Activated CD4-positive, alpha-beta memory T cell treated with anti-CD3 and anti-CD28 coated beads for 36 hours (primary cell): ENCODE results near the gene PTPN14. TPM values are rescaled to one million over a fixed set of nuclear protein-coding genes. Genes with fewer than 3 reads are reported as not detected.

Source experiments
- CTCF ChIA-PET: fragments of 350-600 bp; sonication (Branson Sonifier 250); formaldehyde crosslinking; loops from one replicate; lab custom pipeline; 2021; ENCODE audit warnings: antibody characterized with exemption, inconsistent platforms; lab: Charles Lee
- POLR2A ChIA-PET: fragments of 350-600 bp; sonication (Branson Sonifier 250); formaldehyde crosslinking; loops from one replicate; lab custom pipeline; 2021; ENCODE audit warnings: antibody characterized with exemption; lab: Charles Lee
- DNase-seq: peaks from one replicate; pipeline ENCODE4 v3.0.0-alpha.2; 2020
- H3K27ac Mint-ChIP-seq: one replicate; pipeline ENCODE4 v1.8.0; 2021; ENCODE audit warnings: mixed read lengths
- H3K27me3 Mint-ChIP-seq: one replicate; pipeline ENCODE4 v1.8.0; 2021; ENCODE audit warnings: mixed read lengths
- H3K36me3 Mint-ChIP-seq: one replicate; pipeline ENCODE4 v1.8.0; 2021; ENCODE audit warnings: mixed read lengths
- H3K4me1 Mint-ChIP-seq: one replicate; pipeline ENCODE4 v1.8.0; 2021; ENCODE audit warnings: low read depth, mixed read lengths
- H3K4me3 Mint-ChIP-seq: one replicate; pipeline ENCODE4 v1.8.0; 2021; ENCODE audit warnings: mild to moderate bottlenecking, mixed read lengths
- H3K9me3 Mint-ChIP-seq: one replicate; pipeline ENCODE4 v1.8.0; 2021; ENCODE audit warnings: mixed read lengths
- intact Hi-C: fragments of 100-400 bp; cut with micrococcal nuclease; formaldehyde crosslinking; loops from one replicate; pipeline ENCODE4 v1.15.1; 2023
- total RNA-seq, 2 experiments: library from RNA; stranded (reverse); gene quantifications; one replicate each; pipeline ENCODE4 v1.2.3, GENCODE V29; 2021

PTPN14 gene
- total RNA-seq, 2 experiments from 2014 or later = 1.0 to 1.1 TPM

DNA sequence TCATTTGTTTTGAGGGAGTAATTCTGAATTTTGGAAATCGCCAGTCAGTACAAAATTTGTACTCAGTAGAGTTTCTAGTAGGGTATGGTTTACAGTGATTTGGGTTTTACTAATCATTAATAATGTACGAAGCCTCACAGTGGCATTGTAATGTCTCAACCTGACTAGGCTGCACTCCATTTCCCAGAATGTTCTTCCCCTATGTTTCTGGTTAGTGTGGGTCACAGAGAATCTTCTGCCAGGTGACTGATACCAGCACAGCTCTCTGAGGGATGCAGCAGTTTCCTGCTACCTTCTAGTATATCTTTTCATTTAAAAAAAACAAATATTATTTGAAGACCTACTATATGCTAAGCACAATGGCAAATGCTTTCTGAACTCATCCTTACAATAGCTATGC lies 112.9 kb downstream of the PTPN14 start:
- intact Hi-C loops = loop anchor here (2.0 to 5.0 kb wide), 6 partner anchors 42 to 604 kb away; partner anchors contain the start of gene SMYD2
- Mint-ChIP-seq H3K9me3 (no peaks in the 10 kb centered on the region), H3K4me3 (no peak overlapping the region), H3K36me3 (no peaks in the 10 kb centered on the region), H3K27me3 (peaks cover 1% of the 10 kb centered on the region), H3K4me1 (peaks cover 41% of the 10 kb centered on the region), H3K27ac (peak overlapping the region; percentile 96)
- peak; percentile 33 for DNase-seq
- ChIA-PET POLR2A (interaction anchor here (1.8 to 2.2 kb wide), 2 partner anchors 11 to 13 kb away, joined by 8 to 9 read pairs; no protein-coding TSS in a partner anchor), CTCF (interaction anchor here (0.9 to 2.3 kb wide), 2 partner anchors 13 to 16 kb away, joined by 3 to 6 read pairs; no protein-coding TSS in a partner anchor)

DNA sequence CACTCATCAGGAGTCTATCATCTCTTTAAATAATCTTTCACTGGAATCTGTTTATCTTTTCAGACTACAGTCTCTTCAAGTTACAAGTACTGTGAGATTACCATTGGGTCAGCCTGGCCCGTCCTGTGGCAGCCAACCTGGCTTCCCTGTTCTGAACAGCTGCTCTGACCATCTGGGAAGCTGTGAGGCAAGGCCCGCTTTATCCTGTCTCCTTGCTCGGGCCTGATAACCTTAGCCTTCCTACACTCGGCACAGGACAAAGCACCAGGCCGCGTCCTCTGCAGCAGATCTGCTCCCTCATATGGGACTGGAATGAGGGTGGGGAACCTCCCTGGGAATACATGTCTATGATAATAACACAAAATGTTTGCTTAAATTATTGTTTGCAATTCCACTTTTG lies 113.3 kb downstream of the PTPN14 start:
- no peaks in the 10 kb centered on the region for H3K9me3 Mint-ChIP-seq
- H3K4me1 Mint-ChIP-seq = peaks cover 41% of the 10 kb centered on the region
- DNase-seq = no peak
- H3K27me3 Mint-ChIP-seq = peaks cover 1% of the 10 kb centered on the region
- H3K4me3 Mint-ChIP-seq = no peak overlapping the region
- H3K27ac Mint-ChIP-seq = peak overlapping the region; percentile 96
- CTCF ChIA-PET = interaction anchor here (2.3 kb wide), 1 partner anchor 13 kb away, joined by 6 read pairs; no protein-coding TSS in a partner anchor
- intact Hi-C loops = loop anchor here (2.0 to 5.0 kb wide), 6 partner anchors 41 to 604 kb away; partner anchors contain the start of gene SMYD2
- POLR2A ChIA-PET = no interaction called here
- H3K36me3 Mint-ChIP-seq = no peaks in the 10 kb centered on the region

DNA sequence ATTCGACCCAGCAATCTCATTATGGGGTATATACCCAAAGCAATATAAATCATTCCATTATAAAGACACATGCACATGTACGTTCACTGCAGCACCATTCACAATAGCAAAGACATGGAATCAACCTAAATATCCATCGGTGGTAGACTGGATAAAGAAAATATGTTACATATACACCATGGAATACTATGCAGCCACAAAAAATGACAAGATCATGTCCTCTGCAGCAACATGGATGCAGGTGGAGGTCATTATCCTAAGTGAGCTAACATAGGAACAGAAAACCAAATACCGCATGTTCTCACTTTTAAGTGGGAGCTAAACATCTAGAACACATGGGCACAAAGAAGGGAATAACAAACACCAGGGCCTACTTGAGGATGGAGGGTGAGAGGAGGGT lies 115.5 kb downstream of the PTPN14 start:
- no peaks in the 10 kb centered on the region for H3K36me3 Mint-ChIP-seq
- no peaks in the 10 kb centered on the region for H3K9me3 Mint-ChIP-seq
- DNase-seq = no peak
- ChIA-PET CTCF (no interaction called here), POLR2A (no interaction called here)
- no peak overlapping the region for H3K4me3 Mint-ChIP-seq
- H3K27me3 Mint-ChIP-seq = peaks cover 1% of the 10 kb centered on the region
- no peak overlapping the region for H3K27ac Mint-ChIP-seq
- H3K4me1 Mint-ChIP-seq = peaks cover 31% of the 10 kb centered on the region
- intact Hi-C loops = loop anchor here (5.0 kb wide), 4 partner anchors 104 to 606 kb away; partner anchors contain the start of gene SMYD2

DNA sequence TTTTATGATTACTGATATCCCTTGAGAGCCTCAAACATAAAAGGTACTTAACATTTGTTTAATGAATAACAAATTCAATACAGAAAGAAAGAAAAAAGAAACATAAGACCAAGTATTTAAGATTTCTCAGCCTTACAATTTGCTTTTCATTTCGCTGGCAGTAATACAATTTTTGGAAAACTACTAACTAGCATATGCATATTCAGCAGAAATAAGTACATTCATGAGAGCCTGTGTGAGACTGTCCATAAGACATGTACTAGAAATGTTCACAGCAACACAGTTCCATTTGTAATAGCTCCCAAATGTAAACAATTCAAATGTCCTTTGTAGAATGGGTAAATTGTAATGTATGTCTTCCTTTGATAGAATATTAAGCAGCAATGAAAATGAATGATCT lies 119.2 kb downstream of the PTPN14 start:
- intact Hi-C loops = no loop called here
- Mint-ChIP-seq H3K27ac (no peak overlapping the region), H3K4me3 (no peak overlapping the region), H3K27me3 (peaks cover 1% of the 10 kb centered on the region), H3K9me3 (no peaks in the 10 kb centered on the region), H3K36me3 (no peaks in the 10 kb centered on the region), H3K4me1 (peaks cover 18% of the 10 kb centered on the region)
- POLR2A ChIA-PET = no interaction called here
- DNase-seq = no peak
- CTCF ChIA-PET = interaction anchor here (1.3 kb wide), 1 partner anchor 100 kb away, joined by 5 read pairs; no protein-coding TSS in a partner anchor

DNA sequence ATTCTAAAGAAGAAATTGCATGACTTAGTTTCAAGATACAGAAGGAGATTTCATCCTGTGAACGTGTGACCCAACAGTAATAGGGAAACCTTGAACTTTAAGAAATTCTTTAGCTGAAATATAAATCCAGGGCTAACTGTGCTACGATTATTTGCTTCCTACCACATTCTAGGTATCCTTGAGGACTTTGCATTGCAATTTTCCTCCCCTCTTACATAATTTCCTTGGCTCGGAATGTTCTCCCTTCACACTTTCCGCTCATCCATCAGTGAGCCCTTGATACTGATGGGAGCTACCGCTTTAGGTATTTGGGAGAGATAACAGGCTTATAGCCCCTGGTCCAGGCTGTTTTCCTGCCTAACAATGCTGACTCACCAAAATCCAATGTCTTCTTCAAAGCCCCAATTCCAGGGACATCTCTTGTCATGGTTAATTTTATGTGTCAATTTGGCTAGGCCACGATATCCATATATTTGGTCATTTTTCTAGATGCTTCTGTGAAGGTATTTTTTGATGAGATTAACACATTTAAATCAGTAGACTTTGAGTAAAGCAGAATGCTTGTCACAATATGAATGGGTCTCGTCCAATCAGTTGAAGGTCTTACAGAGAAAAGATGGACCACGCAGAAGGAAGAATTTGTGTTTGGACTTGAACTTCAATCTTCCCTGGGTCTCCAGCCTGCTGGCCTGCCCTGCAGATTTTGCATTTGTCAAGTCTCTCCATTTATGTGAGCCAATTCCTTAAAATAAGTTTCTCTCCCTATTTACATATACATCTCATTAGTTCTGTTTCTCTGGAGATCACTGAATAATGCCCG lies 121.2 kb downstream of the PTPN14 start:
- Mint-ChIP-seq H3K27me3 (no peaks in the 10 kb centered on the region), H3K4me1 (peaks cover 22% of the 10 kb centered on the region), H3K27ac (no peak overlapping the region), H3K36me3 (no peaks in the 10 kb centered on the region), H3K4me3 (no peak overlapping the region), H3K9me3 (no peaks in the 10 kb centered on the region)
- CTCF ChIA-PET = no interaction called here
- intact Hi-C loops = loop anchor here (2.0 to 5.0 kb wide), 3 partner anchors 17 to 173 kb away; partner anchors contain the start of gene CENPF
- POLR2A ChIA-PET = no interaction called here
- DNase-seq = no peak

DNA sequence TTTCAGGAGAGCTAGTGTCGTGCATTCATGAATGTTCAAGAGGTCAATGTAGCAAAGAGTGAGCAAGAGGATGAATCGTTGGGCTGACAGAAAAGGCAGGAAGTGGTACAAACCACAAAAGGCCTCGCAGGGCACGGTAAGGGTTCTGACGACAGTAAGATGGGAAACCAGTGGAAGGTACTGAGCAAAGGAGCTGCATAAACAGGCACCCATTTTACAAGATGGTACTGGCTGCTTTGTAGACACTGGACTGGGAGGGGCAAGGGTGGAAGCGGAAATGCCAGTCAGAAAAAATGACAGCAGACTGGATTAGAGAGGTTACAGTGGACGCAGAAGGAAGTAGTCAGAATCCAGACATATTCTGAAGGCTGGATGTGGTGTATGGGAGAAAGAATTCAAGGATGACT lies 123.5 kb downstream of the PTPN14 start:
- Mint-ChIP-seq H3K27me3 (no peaks in the 10 kb centered on the region), H3K4me1 (peaks cover 22% of the 10 kb centered on the region), H3K27ac (peak overlapping the region; percentile 92), H3K36me3 (no peaks in the 10 kb centered on the region), H3K9me3 (no peaks in the 10 kb centered on the region), H3K4me3 (peak overlapping the region; percentile 42)
- intact Hi-C loops = loop anchor here (1.0 to 5.0 kb wide), 5 partner anchors 11 to 175 kb away; partner anchors contain the start of gene CENPF
- DNase-seq = peak; percentile 89
- POLR2A ChIA-PET = interaction anchor here (1.0 to 1.5 kb wide), 2 partner anchors 12 to 24 kb away, joined by 4 to 9 read pairs; no protein-coding TSS in a partner anchor
- CTCF ChIA-PET = interaction anchor here (0.7 to 1.4 kb wide), 7 partner anchors 10 to 167 kb away, joined by 3 to 9 read pairs (median 4); no protein-coding TSS in a partner anchor

DNA sequence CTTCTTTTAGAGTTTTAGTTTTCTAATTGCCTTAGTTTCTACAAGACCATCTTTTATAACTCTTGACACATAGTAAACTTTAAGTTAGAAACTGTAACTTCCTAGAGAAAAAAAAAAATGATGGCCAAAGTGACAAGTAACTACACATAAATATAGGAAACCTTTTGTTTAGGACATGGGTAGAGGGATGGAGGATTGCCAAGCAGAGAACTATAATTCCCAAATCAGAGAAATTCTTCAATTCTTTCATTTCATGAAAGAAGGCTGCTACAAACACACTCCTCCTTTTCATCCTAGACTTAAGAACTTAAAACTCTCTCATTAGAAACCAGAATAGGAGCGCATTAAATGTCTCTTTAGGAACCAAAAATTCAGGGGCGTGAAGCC lies 125.0 kb downstream of the PTPN14 start:
- POLR2A ChIA-PET = no interaction called here
- intact Hi-C loops = loop anchor here (5.0 kb wide), 1 partner anchor 39 kb away; no protein-coding TSS in a partner anchor
- Mint-ChIP-seq H3K36me3 (no peaks in the 10 kb centered on the region), H3K4me3 (no peak overlapping the region), H3K9me3 (peaks cover 3% of the 10 kb centered on the region), H3K27ac (peak overlapping the region; percentile 21), H3K27me3 (no peaks in the 10 kb centered on the region), H3K4me1 (peaks cover 22% of the 10 kb centered on the region)
- no peak for DNase-seq
- CTCF ChIA-PET = no interaction called here

DNA sequence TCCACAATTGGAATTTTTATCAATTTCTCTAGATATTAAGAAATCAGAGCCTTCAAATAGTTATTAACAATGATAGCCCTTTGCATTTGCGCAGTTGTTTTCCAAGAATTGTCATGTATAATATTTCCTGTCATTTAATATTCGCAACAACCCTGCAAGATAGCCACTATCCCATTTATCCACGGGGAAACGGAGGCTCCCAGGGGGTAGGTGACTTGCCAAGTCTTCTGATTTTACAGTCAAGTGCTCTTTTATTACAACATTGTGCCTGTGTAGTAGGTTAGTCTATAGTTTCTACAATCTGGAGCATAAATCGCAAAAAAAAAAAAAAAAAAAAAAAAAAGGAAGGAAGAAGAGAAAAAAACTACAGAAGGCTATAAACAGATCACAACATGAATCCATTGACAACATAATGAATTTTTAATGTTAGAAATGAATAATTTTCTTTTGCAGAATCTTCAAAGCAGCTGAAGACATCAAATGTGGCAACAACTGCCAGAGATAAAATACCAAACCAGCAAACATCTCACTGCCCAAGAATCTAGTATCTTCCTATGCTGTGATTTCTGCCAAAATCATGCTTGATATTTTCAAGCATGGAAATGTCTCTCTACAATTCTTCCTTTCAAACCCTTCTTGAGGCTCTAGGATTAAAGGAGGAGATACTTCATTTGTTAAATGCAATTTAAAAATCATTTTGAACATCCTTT lies 125.5 kb downstream of the PTPN14 start:
- H3K27me3 Mint-ChIP-seq = no peaks in the 10 kb centered on the region
- POLR2A ChIA-PET = no interaction called here
- H3K4me1 Mint-ChIP-seq = peaks cover 22% of the 10 kb centered on the region
- no peak for DNase-seq
- H3K27ac Mint-ChIP-seq = no peak overlapping the region
- no peaks in the 10 kb centered on the region for H3K36me3 Mint-ChIP-seq
- peaks cover 3% of the 10 kb centered on the region for H3K9me3 Mint-ChIP-seq
- intact Hi-C loops = loop anchor here (5.0 kb wide), 1 partner anchor 39 kb away; no protein-coding TSS in a partner anchor
- no peak overlapping the region for H3K4me3 Mint-ChIP-seq
- CTCF ChIA-PET = no interaction called here

DNA sequence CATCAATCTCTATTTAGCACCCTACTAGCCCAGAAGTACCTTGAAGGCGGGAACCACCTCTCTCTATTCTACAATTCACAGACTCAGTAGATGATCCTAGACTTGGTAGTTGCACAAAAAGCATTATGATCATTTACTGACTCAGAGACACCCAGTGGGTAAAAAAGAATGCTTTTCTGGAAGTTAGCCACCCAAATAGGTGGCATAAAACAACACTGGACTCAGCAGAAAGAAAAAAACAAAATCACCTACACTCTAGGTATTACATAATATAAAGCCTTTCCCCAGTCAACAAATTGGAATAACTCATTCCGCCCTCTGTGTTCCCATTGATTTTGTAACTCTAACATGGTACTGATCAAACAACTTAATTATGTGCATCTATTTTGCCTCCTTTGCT lies 126.3 kb downstream of the PTPN14 start:
- peaks cover 3% of the 10 kb centered on the region for H3K9me3 Mint-ChIP-seq
- H3K27me3 Mint-ChIP-seq = no peaks in the 10 kb centered on the region
- H3K4me3 Mint-ChIP-seq = no peak overlapping the region
- CTCF ChIA-PET = no interaction called here
- no peak for DNase-seq
- H3K27ac Mint-ChIP-seq = no peak overlapping the region
- H3K36me3 Mint-ChIP-seq = no peaks in the 10 kb centered on the region
- intact Hi-C loops = loop anchor here (5.0 kb wide), 1 partner anchor 38 kb away; no protein-coding TSS in a partner anchor
- peaks cover 22% of the 10 kb centered on the region for H3K4me1 Mint-ChIP-seq
- POLR2A ChIA-PET = no interaction called here

DNA sequence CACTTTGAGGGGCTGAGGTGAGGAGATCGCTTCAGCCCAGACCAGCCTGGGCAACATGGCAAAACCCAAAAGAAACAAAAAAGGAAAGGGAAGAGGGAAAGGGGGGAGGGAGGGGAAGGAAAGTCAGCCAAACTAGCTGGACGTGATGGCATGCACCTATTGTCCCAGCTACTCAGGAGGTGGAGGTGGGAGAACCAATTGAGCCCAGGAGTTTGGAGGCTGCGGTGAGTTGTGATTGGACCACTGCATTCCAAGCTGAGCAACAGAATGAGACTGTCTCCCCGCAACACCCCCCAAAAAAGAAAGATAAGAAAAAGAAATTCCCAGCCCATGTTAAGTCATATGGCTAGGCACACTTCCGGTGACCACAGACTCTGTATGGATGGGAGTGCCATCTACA lies 128.4 kb downstream of the PTPN14 start:
- DNase-seq = no peak
- no peaks in the 10 kb centered on the region for H3K36me3 Mint-ChIP-seq
- no peak overlapping the region for H3K4me3 Mint-ChIP-seq
- POLR2A ChIA-PET = no interaction called here
- H3K27me3 Mint-ChIP-seq = peaks cover 1% of the 10 kb centered on the region
- CTCF ChIA-PET = no interaction called here
- intact Hi-C loops = no loop called here
- peaks cover 3% of the 10 kb centered on the region for H3K9me3 Mint-ChIP-seq
- no peak overlapping the region for H3K27ac Mint-ChIP-seq
- peaks cover 19% of the 10 kb centered on the region for H3K4me1 Mint-ChIP-seq

DNA sequence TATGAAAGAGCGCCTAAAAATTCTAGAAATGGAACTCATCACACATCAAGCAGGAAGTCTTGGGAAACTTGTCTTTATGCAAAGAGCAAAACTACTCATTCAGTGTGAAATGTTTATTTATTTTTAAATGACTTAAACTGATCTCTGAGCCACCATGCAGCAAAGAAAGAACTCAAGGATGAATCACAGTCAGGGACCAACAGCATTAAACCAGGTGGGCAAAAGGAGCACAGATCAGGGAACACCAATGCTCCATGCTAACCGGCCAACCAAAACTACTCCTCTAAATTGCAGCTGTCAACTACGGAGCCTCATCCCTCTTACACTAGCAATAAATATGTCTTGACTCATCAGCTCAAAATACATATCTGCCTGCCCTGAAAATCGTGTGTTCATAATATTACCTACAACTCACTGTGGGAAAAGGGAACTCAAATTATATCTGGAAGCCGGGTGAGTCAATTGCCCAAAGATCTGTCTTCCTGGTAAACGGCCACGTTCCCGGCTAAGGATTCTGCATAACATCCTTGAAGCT lies 129.2 kb downstream of the PTPN14 start:
- Mint-ChIP-seq H3K9me3 (peaks cover 3% of the 10 kb centered on the region), H3K4me1 (peaks cover 13% of the 10 kb centered on the region), H3K27ac (no peak overlapping the region), H3K4me3 (no peak overlapping the region), H3K27me3 (peaks cover 1% of the 10 kb centered on the region), H3K36me3 (no peaks in the 10 kb centered on the region)
- intact Hi-C loops = no loop called here
- ChIA-PET POLR2A (no interaction called here), CTCF (no interaction called here)
- DNase-seq = no peak
